ENCODE results near the gene CLPTM1.
"Not testable (repeated sequence)": the region's sequence is repeated elsewhere in the genome, so short reads cannot be mapped to it uniquely, and the experiment has no call there.

- not testable (repeated sequence) for TF ChIP-seq EZH2phosphoT487 (conservative IDR thresholded peaks at IDR 0.05; ENCODE audit: low read length)
- TF ChIP-seq, protein P1, sequence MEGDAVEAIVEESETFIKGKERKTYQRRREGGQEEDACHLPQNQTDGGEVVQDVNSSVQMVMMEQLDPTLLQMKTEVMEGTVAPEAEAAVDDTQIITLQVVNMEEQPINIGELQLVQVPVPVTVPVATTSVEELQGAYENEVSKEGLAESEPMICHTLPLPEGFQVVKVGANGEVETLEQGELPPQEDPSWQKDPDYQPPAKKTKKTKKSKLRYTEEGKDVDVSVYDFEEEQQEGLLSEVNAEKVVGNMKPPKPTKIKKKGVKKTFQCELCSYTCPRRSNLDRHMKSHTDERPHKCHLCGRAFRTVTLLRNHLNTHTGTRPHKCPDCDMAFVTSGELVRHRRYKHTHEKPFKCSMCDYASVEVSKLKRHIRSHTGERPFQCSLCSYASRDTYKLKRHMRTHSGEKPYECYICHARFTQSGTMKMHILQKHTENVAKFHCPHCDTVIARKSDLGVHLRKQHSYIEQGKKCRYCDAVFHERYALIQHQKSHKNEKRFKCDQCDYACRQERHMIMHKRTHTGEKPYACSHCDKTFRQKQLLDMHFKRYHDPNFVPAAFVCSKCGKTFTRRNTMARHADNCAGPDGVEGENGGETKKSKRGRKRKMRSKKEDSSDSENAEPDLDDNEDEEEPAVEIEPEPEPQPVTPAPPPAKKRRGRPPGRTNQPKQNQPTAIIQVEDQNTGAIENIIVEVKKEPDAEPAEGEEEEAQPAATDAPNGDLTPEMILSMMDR (IDR thresholded peaks at IDR 0.05; ENCODE audit: insufficient read depth, low read length, poor library complexity, severe bottlenecking): not testable (repeated sequence)
Measured at GRCh38 chr19:44913512-44914432, 41.4 kb upstream of the CLPTM1 start.

All from SU-DHL-6 (cell line).